Panc1 (cell line): Measurements from ENCODE around the gene SSH2. TPM values are rescaled to one million over a fixed set of nuclear protein-coding genes. Genes with fewer than 3 reads are reported as not detected.

Source experiments
- ATAC-seq: fragments of 200-7000 bp; cut with Tn5 transposase; 2 replicates; pipeline ENCODE4 v1.9.1; 2020; ENCODE audit warnings: mild to moderate bottlenecking, moderate library complexity
- BruUV-seq: library from RNA; stranded (reverse); fragments of 400-500 nt; replicated peaks from 2 replicates; lab custom pipeline; 2021; lab: Mats Ljungman, UMichigan
- CTCF ChIA-PET: fragments of 300-600 bp; sonication (Branson Sonifier 250); formaldehyde crosslinking; loops from one replicate; lab custom pipeline; 2022; ENCODE audit warnings: antibody characterized with exemption; lab: Charles Lee
- POLR2A ChIA-PET: fragments of 300-600 bp; sonication (Branson Sonifier 250); formaldehyde crosslinking; loops from one replicate; lab custom pipeline; 2022; ENCODE audit warnings: antibody characterized with exemption; lab: Charles Lee
- DNase-seq: peaks from one replicate; pipeline ENCODE4 v3.0.0-alpha.2; 2010; ENCODE audit warnings: low read depth, low spot score
- H3K27ac ChIP-seq: 2 replicates; pipeline ENCODE4 v1.5.1; 2011; ENCODE audit warnings: mild to moderate bottlenecking, low read length, inconsistent platforms
- H3K27me3 ChIP-seq: fragments of 200-500 bp; sonication (Bioruptor generic); 2 replicates; pipeline ENCODE4 v1.6.0; 2014; ENCODE audit warnings: low read length, inconsistent platforms; ENCODE audit not compliant: control insufficient read depth, insufficient read depth
- H3K36me3 ChIP-seq: fragments of 200-500 bp; sonication (Bioruptor generic); 2 replicates; pipeline ENCODE4 v1.5.1; 2014; ENCODE audit warnings: inconsistent platforms, mild to moderate bottlenecking, low read length, moderate library complexity; ENCODE audit not compliant: control insufficient read depth, insufficient read depth
- H3K4me1 ChIP-seq: 2 replicates; pipeline ENCODE4 v1.5.1; 2011; ENCODE audit warnings: inconsistent platforms, mild to moderate bottlenecking, low read length, moderate library complexity; ENCODE audit not compliant: control insufficient read depth, insufficient read depth
- H3K4me3 ChIP-seq, 2 experiments: 2 replicates each; pipeline ENCODE4 v1.5.1; 2011 to 2012; ENCODE audit warnings: low read depth in 2 of 2, low read length in 2 of 2, mild to moderate bottlenecking in 2 of 2, inconsistent platforms in 1 of 2, moderate library complexity in 1 of 2
- H3K9me3 ChIP-seq: fragments of 200-500 bp; sonication (Bioruptor generic); 2 replicates; pipeline ENCODE4 v1.5.1; 2014; ENCODE audit warnings: low read depth, mild to moderate bottlenecking, inconsistent platforms, low read length, moderate library complexity; ENCODE audit not compliant: control insufficient read depth, insufficient read depth
- POLR2AphosphoS5 ChIP-seq: IDR thresholded peaks from 2 replicates; pipeline ENCODE4 v1.6.1; 2012; ENCODE audit warnings: mild to moderate bottlenecking, low read depth, low read length, moderate library complexity
- SIN3A ChIP-seq: IDR thresholded peaks from 2 replicates; pipeline ENCODE4 v1.6.1; 2012; ENCODE audit warnings: low read depth, mild to moderate bottlenecking, low read length, moderate library complexity, borderline replicate concordance; ENCODE audit not compliant: insufficient read depth
- TCF7L2 ChIP-seq: IDR thresholded peaks from 2 replicates; pipeline ENCODE4 v1.6.1; 2011; ENCODE audit warnings: mild to moderate bottlenecking, low read depth, low read length, inconsistent platforms
- in situ Hi-C: cut with HindIII; loops from 2 replicates; pipeline ENCODE4 v1.10.0; 2016; ENCODE audit warnings: low sequenced_read_pairs, low pct_unique_long_range_greater_than_20kb
- intact Hi-C: fragments of 100-400 bp; cut with micrococcal nuclease; formaldehyde crosslinking; loops from one replicate; pipeline ENCODE4 v1.10.0; 2022; ENCODE audit not compliant: unreplicated experiment
- total RNA-seq: library from RNA; stranded (reverse); gene quantifications from one replicate; pipeline ENCODE4 v1.2.1, GENCODE V29; 2021; ENCODE audit not compliant: unreplicated experiment
- TF ChIP-seq, protein P1 (sequence below), 2 experiments: IDR thresholded peaks; 2 replicates each; pipeline ENCODE4 v1.6.1; 2011 to 2012; ENCODE audit warnings: low read depth in 2 of 2, control low read depth in 1 of 2, low read length in 1 of 2, mild to moderate bottlenecking in 1 of 2, moderate library complexity in 1 of 2; ENCODE audit not compliant: insufficient read depth in 1 of 2
- TF ChIP-seq, protein P2 (sequence below): fragments of 450-650 bp; IDR thresholded peaks from 2 replicates; pipeline ENCODE4 v1.5.1; 2017; ENCODE audit warnings: mild to moderate bottlenecking

The SSH2 gene
- total RNA-seq, 1 experiment from 2014 or later, result 30.6 TPM

DNA sequence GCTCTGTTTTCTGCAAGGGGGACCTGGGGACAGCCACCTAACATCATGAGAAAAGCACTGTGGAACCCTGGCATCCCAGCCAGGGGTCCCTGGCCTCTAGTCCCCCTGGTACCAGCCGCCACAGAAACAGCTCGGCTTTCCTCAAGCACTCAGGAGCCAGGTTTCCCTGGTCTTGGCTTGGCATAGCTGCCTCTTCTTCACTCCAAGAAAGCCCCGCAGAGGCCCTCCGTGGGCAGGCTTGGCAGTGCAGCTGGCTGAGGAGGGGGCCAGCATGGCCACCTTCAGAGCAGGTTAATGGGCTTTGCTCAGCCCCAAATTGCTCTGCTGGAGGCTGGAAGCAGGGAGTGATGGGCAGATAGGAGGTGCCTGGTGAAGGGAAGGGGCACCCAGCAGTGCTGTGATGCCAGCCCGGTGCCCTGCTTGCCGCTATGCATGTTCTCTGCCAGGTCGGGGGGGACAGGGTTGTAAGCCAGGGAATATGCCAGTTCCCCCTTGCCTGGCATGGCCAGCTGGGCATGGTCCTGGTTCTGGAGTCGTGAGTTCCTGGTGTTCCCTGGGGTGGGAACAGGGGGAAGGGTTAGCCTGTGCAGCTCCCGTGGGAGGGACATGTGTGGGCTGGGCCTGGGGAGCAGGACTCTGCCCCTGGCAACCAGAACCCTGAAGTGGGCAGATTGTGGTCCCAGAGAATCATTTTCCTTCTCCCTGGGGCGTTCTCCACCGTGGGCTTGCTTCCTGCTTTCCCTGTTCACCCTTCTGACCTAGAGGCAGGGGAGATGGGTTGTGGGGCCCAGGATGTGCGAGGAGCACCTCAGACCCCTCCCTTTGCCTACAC, 333.9 kb downstream of the SSH2 start:
- no peaks in the 10 kb centered on the region for H3K36me3 ChIP-seq
- H3K4me1 ChIP-seq, result peaks cover 54% of the 10 kb centered on the region
- no TSS peak for BruUV-seq
- H3K4me3 ChIP-seq, result no peak overlapping the region
- in situ Hi-C loops, result no loop called here
- DNase-seq (no peak), ATAC-seq (no peak)
- no peak overlapping the region for H3K27ac ChIP-seq
- CTCF ChIA-PET, result no interaction called here
- intact Hi-C loops, result no loop called here
- no peaks in the 10 kb centered on the region for H3K9me3 ChIP-seq
- H3K27me3 ChIP-seq, result no peaks in the 10 kb centered on the region
- POLR2A ChIA-PET, result no interaction called here
- TF ChIP-seq, protein P1, sequence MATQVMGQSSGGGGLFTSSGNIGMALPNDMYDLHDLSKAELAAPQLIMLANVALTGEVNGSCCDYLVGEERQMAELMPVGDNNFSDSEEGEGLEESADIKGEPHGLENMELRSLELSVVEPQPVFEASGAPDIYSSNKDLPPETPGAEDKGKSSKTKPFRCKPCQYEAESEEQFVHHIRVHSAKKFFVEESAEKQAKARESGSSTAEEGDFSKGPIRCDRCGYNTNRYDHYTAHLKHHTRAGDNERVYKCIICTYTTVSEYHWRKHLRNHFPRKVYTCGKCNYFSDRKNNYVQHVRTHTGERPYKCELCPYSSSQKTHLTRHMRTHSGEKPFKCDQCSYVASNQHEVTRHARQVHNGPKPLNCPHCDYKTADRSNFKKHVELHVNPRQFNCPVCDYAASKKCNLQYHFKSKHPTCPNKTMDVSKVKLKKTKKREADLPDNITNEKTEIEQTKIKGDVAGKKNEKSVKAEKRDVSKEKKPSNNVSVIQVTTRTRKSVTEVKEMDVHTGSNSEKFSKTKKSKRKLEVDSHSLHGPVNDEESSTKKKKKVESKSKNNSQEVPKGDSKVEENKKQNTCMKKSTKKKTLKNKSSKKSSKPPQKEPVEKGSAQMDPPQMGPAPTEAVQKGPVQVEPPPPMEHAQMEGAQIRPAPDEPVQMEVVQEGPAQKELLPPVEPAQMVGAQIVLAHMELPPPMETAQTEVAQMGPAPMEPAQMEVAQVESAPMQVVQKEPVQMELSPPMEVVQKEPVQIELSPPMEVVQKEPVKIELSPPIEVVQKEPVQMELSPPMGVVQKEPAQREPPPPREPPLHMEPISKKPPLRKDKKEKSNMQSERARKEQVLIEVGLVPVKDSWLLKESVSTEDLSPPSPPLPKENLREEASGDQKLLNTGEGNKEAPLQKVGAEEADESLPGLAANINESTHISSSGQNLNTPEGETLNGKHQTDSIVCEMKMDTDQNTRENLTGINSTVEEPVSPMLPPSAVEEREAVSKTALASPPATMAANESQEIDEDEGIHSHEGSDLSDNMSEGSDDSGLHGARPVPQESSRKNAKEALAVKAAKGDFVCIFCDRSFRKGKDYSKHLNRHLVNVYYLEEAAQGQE (IDR thresholded peaks at IDR 0.05; ENCODE audit: insufficient read depth in 1 of 2, low read depth in 2 of 2, low read length in 1 of 2), result no peak
- TF ChIP-seq POLR2AphosphoS5, result no peak
- no peak for TF ChIP-seq SIN3A
- TF ChIP-seq, protein P2, sequence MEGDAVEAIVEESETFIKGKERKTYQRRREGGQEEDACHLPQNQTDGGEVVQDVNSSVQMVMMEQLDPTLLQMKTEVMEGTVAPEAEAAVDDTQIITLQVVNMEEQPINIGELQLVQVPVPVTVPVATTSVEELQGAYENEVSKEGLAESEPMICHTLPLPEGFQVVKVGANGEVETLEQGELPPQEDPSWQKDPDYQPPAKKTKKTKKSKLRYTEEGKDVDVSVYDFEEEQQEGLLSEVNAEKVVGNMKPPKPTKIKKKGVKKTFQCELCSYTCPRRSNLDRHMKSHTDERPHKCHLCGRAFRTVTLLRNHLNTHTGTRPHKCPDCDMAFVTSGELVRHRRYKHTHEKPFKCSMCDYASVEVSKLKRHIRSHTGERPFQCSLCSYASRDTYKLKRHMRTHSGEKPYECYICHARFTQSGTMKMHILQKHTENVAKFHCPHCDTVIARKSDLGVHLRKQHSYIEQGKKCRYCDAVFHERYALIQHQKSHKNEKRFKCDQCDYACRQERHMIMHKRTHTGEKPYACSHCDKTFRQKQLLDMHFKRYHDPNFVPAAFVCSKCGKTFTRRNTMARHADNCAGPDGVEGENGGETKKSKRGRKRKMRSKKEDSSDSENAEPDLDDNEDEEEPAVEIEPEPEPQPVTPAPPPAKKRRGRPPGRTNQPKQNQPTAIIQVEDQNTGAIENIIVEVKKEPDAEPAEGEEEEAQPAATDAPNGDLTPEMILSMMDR, result no peak
- no peak for TF ChIP-seq TCF7L2

DNA sequence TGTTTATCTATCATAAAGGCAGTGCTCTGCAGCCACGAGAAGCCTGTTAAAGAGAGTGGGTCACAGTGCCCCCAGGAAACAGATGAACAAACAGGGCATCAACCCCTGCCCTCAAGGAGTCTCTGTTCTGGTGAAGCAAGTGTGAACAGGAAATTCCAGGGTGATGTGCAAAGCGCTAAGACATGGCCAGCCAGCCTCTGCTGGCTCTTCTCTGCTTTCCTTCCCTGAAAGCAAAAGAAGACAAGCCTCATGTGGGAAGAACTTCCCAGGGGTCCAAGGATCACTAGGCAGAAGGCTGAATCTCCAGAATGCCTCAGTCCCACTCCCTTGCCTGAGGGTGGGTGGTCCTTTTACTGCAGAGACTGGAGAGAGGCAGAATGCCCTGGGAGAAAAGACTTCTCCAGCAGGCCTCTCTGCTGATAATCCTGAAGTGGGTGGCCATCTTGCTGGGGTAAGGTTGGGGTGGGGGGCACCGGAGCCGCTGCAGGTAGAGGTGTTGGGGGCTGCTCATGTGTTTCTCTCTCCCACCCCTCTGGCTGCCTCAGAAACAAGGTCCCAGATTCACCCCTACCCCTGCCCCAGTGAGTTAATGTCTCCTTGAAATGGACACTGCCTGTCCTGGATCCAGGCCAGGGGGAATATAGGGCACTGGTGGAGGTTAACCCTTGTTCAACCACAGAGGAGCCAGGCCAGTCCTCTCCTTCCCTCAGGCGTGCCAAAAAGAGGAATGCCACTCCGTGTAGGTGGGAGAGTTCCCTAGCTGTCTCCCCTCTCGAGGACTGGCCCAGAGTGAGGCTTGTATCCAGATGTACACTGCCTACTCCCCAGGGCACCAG, 334.7 kb downstream of the SSH2 start:
- H3K4me3 ChIP-seq, result peak overlapping the region in 1 of 2 experiments; percentile 72; a peak in 1 of 4 replicates

More for the DNA sequence above, 334.7 kb downstream of the SSH2 start:
- Histone ChIP-seq H3K27me3 (no peaks in the 10 kb centered on the region), H3K9me3 (no peaks in the 10 kb centered on the region), H3K36me3 (no peaks in the 10 kb centered on the region), H3K27ac (peak overlapping the region; percentile 15; the same call in 1 of the 2 replicates), H3K4me1 (peaks cover 62% of the 10 kb centered on the region)
- in situ Hi-C loops (no loop called here), intact Hi-C loops (no loop called here)
- ChIA-PET POLR2A (no interaction called here), CTCF (no interaction called here)
- no peak for TF ChIP-seq TCF7L2
- ATAC-seq (no peak), DNase-seq (no peak)
- BruUV-seq, result no TSS peak
